NCI-H1417 (cell line): ENCODE data around the gene WDR86.
A peak's percentile ranks its signal among the peaks of the same experiment; 100 is the strongest.

Experiments
- DNase-seq, 3 experiments: peaks; one replicate each; lab custom pipeline; 2025; lab: John Stamatoyannopoulos, UW

WDR86 gene

GRCh38 chr7:151427705-151428377, 18.0 kb upstream of the WDR86 start:
- DNase-seq = peak; percentile 19 to 72 (median 60)

GRCh38 chr7:151426904-151427704, 17.3 kb upstream of the WDR86 start:
- no peak for DNase-seq

GRCh38 chr7:151426441-151426903, 16.6 kb upstream of the WDR86 start:
- DNase-seq = no peak

GRCh38 chr7:151425670-151426440, 16.0 kb upstream of the WDR86 start:
- DNase-seq = no peak

GRCh38 chr7:151424799-151425198, 15.0 kb upstream of the WDR86 start:
- no peak for DNase-seq

GRCh38 chr7:151423936-151424335, 14.1 kb upstream of the WDR86 start:
- DNase-seq = no peak

GRCh38 chr7:151423226-151423625, 13.4 kb upstream of the WDR86 start:
- no peak for DNase-seq

GRCh38 chr7:151422212-151422611, 12.4 kb upstream of the WDR86 start:
- no peak for DNase-seq

GRCh38 chr7:151420144-151420543, 10.3 kb upstream of the WDR86 start:
- no peak for DNase-seq

GRCh38 chr7:151416941-151417315, 7.1 kb upstream of the WDR86 start:
- peak in 2 of 3 experiments; percentile 10 to 32 for DNase-seq

GRCh38 chr7:151416112-151416940, 6.5 kb upstream of the WDR86 start:
- DNase-seq = no peak

GRCh38 chr7:151415375-151416105, 5.7 kb upstream of the WDR86 start:
- peak in 1 of 3 experiments; percentile 9 for DNase-seq

GRCh38 chr7:151413241-151413640, 3.4 kb upstream of the WDR86 start:
- no peak for DNase-seq

GRCh38 chr7:151412318-151412717, 2.5 kb upstream of the WDR86 start:
- no peak for DNase-seq

- peak in 2 of 3 experiments; percentile 17 to 22 for DNase-seq
Measured at GRCh38 chr7:151411551-151411950, 1.7 kb upstream of the WDR86 start.

GRCh38 chr7:151410405-151411390, 860 bp upstream of the WDR86 start:
- peak in 2 of 3 experiments; percentile 53 to 58 for DNase-seq

- peak in 2 of 3 experiments; percentile 43 to 44 for DNase-seq
Measured at GRCh38 chr7:151408839-151409666, 785 bp downstream of the WDR86 start.

- no peak for DNase-seq
Measured at GRCh38 chr7:151408498-151408838, 1.4 kb downstream of the WDR86 start.
